Skeletal muscle tissue (tissue), 4 donors: ENCODE measurements around the gene NMNAT2. TPM values are rescaled to one million over a fixed set of nuclear protein-coding genes. Genes with fewer than 3 reads are reported as not detected.

Source experiments
- H3K27ac ChIP-seq: one replicate; pipeline ENCODE4 v1.7.0; 2013; ENCODE audit warnings: mild to moderate bottlenecking, low read depth, low read length, inconsistent platforms
- H3K27me3 ChIP-seq, 3 donors: one replicate each; pipeline ENCODE4 v1.7.0; 2013; ENCODE audit warnings: low read length in 3 of 3; ENCODE audit not compliant: control insufficient read depth in 3 of 3, insufficient read depth in 3 of 3
- H3K36me3 ChIP-seq, 3 donors: one replicate each; pipeline ENCODE4 v1.7.0; 2013; ENCODE audit warnings: low read length in 3 of 3; ENCODE audit not compliant: control insufficient read depth in 3 of 3, insufficient read depth in 3 of 3
- H3K4me1 ChIP-seq, 3 donors: one replicate each; pipeline ENCODE4 v1.7.0; 2013; ENCODE audit warnings: low read length in 3 of 3, mild to moderate bottlenecking in 3 of 3; ENCODE audit not compliant: control insufficient read depth in 3 of 3, insufficient read depth in 3 of 3
- H3K4me3 ChIP-seq, 3 donors: one replicate each; pipeline ENCODE4 v1.7.0; 2013; ENCODE audit warnings: low read length in 3 of 3
- H3K9ac ChIP-seq, 3 donors: one replicate each; pipeline ENCODE4 v1.7.0; 2013; ENCODE audit warnings: low read length in 3 of 3, mild to moderate bottlenecking in 3 of 3, moderate library complexity in 2 of 3, low read depth in 1 of 3
- H3K9me3 ChIP-seq, 3 donors: one replicate each; pipeline ENCODE4 v1.7.0; 2013; ENCODE audit warnings: low read length in 3 of 3; ENCODE audit not compliant: control insufficient read depth in 3 of 3
- total RNA-seq: library from RNA; depleted of rRNA; stranded (reverse); fragments of >200 nt; gene quantifications from one replicate; pipeline ENCODE4 v1.2.3, GENCODE V29; 2014
- donor health status: Osteomylitis.

Gene NMNAT2
- total RNA-seq, 1 donor from 2014 or later: 0.52 TPM

GRCh38 chr1:183285256-183285655, 132.9 kb downstream of the NMNAT2 start:
- Histone ChIP-seq H3K36me3 (no peaks in the 10 kb centered on the region), H3K9ac (no peak overlapping the region), H3K4me3 (no peak overlapping the region), H3K27me3 (no peaks in the 10 kb centered on the region), H3K27ac (no peak overlapping the region), H3K4me1 (peaks cover 52 to 69% (median 59%) of the 10 kb centered on the region in 3 donors), H3K9me3 (no peaks in the 10 kb centered on the region)

GRCh38 chr1:183284086-183284485, 134.1 kb downstream of the NMNAT2 start:
- no peak overlapping the region for H3K9ac ChIP-seq
- H3K27ac ChIP-seq: no peak overlapping the region
- peaks cover 52 to 60% (median 58%) of the 10 kb centered on the region in 3 donors for H3K4me1 ChIP-seq
- no peak overlapping the region for H3K4me3 ChIP-seq
- H3K27me3 ChIP-seq: no peaks in the 10 kb centered on the region
- H3K9me3 ChIP-seq: no peaks in the 10 kb centered on the region
- H3K36me3 ChIP-seq: no peaks in the 10 kb centered on the region

DNA sequence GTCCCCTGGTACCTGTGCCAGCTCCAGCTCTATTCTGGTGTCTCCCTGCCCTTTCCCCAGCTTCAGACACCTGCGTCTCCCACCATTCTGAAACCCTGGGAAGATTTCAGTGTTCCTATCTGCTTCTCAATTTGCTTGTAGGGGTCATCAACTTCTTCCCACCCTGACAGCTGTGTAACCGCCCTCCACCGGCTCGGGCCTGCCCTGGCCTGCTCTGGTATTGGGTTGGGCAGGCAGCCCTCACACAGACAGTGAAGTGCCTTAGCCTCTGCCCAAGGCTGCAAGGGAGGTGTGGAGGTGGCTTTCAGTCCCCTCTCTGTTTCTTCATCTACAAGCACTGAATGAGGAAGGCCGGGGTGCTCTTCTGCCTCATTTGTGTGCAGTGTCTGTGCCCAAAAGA, 134.9 kb downstream of the NMNAT2 start:
- Histone ChIP-seq H3K4me3 (no peak overlapping the region), H3K27ac (no peak overlapping the region), H3K9ac (no peak overlapping the region), H3K4me1 (peaks cover 52 to 61% (median 60%) of the 10 kb centered on the region in 3 donors), H3K9me3 (no peaks in the 10 kb centered on the region), H3K36me3 (no peaks in the 10 kb centered on the region), H3K27me3 (no peaks in the 10 kb centered on the region)

- Histone ChIP-seq H3K36me3 (no peaks in the 10 kb centered on the region), H3K27ac (peak overlapping the region; percentile 87), H3K27me3 (no peaks in the 10 kb centered on the region), H3K9ac (peak overlapping the region; percentile 60 to 79 (median 76)), H3K4me3 (peak overlapping the region; percentile 66 to 73 (median 69)), H3K9me3 (no peaks in the 10 kb centered on the region), H3K4me1 (peaks cover 43 to 52% (median 50%) of the 10 kb centered on the region in 3 donors)
These were observed 135.9 kb downstream of the NMNAT2 start for GRCh38 chr1:183282101-183282855.

DNA sequence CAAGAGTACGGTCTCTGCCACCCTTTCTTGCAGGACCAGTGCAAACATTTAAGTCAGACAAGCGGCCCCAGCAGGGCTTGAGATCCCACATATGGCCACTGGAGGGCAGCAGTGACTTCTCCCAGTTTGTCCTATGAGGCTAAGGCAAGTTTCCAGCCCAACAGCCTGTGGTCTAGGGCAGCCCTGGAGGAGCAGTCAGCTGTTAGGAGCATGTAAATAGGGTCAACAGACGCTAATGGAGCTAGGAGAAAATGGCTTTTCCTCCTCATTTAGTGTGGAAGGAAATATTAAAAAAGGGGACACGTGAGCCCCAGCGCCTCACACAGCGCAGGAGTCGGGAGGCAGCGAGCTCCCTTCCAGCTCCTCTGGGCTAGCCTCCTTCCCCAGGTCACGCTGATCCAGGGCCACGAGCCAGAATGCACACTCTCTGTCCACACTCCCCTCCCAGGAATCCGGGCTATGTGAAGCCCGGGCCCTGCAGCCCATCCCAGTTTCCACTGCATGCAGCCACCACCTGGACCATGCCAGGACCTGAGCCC, 136.6 kb downstream of the NMNAT2 start:
- Histone ChIP-seq H3K9ac (peak overlapping the region; percentile 60 to 79 (median 76)), H3K4me1 (peaks cover 37 to 45% (median 44%) of the 10 kb centered on the region in 3 donors)

GRCh38 chr1:183281039-183281438, 137.1 kb downstream of the NMNAT2 start:
- Histone ChIP-seq H3K27ac (peak overlapping the region; percentile 87), H3K4me3 (no peak overlapping the region), H3K4me1 (peaks cover 32 to 42% (median 39%) of the 10 kb centered on the region in 3 donors), H3K9ac (peak overlapping the region in 2 of 3 donors; percentile 60 to 79), H3K9me3 (no peaks in the 10 kb centered on the region), H3K36me3 (no peaks in the 10 kb centered on the region), H3K27me3 (no peaks in the 10 kb centered on the region)

More for the DNA sequence above, 136.6 kb downstream of the NMNAT2 start:
- Histone ChIP-seq H3K36me3 (no peaks in the 10 kb centered on the region), H3K4me3 (peak overlapping the region; percentile 66 to 73 (median 69)), H3K27ac (peak overlapping the region; percentile 87), H3K9me3 (no peaks in the 10 kb centered on the region), H3K27me3 (no peaks in the 10 kb centered on the region)

- Histone ChIP-seq H3K4me1 (peaks cover 32 to 42% (median 39%) of the 10 kb centered on the region in 3 donors), H3K27ac (peak overlapping the region; percentile 49), H3K9ac (peak overlapping the region in 1 of 3 donors; percentile 16)
These were observed 138.3 kb downstream of the NMNAT2 start for GRCh38 chr1:183279835-183280234.

GRCh38 chr1:183278739-183279591, 139.2 kb downstream of the NMNAT2 start:
- Histone ChIP-seq H3K9me3 (no peaks in the 10 kb centered on the region), H3K4me1 (peaks cover 32 to 42% (median 38%) of the 10 kb centered on the region in 3 donors), H3K27me3 (no peaks in the 10 kb centered on the region), H3K4me3 (no peak overlapping the region), H3K9ac (no peak overlapping the region), H3K27ac (peak overlapping the region; percentile 49), H3K36me3 (no peaks in the 10 kb centered on the region)

More at GRCh38 chr1:183279835-183280234, 138.3 kb downstream of the NMNAT2 start:
- no peaks in the 10 kb centered on the region for H3K9me3 ChIP-seq
- H3K4me3 ChIP-seq: no peak overlapping the region
- no peaks in the 10 kb centered on the region for H3K27me3 ChIP-seq
- H3K36me3 ChIP-seq: no peaks in the 10 kb centered on the region

- no peak overlapping the region for H3K4me3 ChIP-seq
- peak overlapping the region; percentile 49 for H3K27ac ChIP-seq
- peaks cover 28 to 33% (median 30%) of the 10 kb centered on the region in 3 donors for H3K4me1 ChIP-seq
- no peak overlapping the region for H3K9ac ChIP-seq
- H3K36me3 ChIP-seq: no peaks in the 10 kb centered on the region
- H3K9me3 ChIP-seq: no peaks in the 10 kb centered on the region
- no peaks in the 10 kb centered on the region for H3K27me3 ChIP-seq
These were observed 140.1 kb downstream of the NMNAT2 start for GRCh38 chr1:183277821-183278738.
